HepG2 (cell line): ENCODE data around the gene FAM181A. TPM values are rescaled to one million over a fixed set of nuclear protein-coding genes. Genes with fewer than 3 reads are reported as not detected.

ENCODE experiments used
- ATAC-seq: fragments of 200-7000 bp; cut with Tn5 transposase; 3 replicates; pipeline ENCODE4 v1.9.1; 2020; ENCODE audit warnings: mild to moderate bottlenecking, moderate library complexity
- Bru-seq: library from RNA; stranded (reverse); fragments of 400-500 nt; gene quantifications from one replicate; lab custom pipeline; 2021; lab: Mats Ljungman, UMichigan
- BruChase-seq, 2 experiments: library from RNA; stranded (reverse); fragments of 400-500 nt; gene quantifications; one replicate each; lab custom pipeline; 2021; lab: Mats Ljungman, UMichigan
- BruUV-seq: library from RNA; stranded (reverse); fragments of 400-500 nt; replicated peaks from 2 replicates; lab custom pipeline; 2021; lab: Mats Ljungman, UMichigan
- CTCF ChIA-PET: fragments of 300-600 bp; formaldehyde crosslinking; extraction: SDS; loops from one replicate; lab custom pipeline; 2021; ENCODE audit warnings: low total read pairs, inconsistent platforms, low intra/inter-chr PET ratio; lab: Yijun Ruan, JAX
- POLR2A ChIA-PET: fragments of 350-600 bp; sonication (Branson Sonifier 250); formaldehyde crosslinking; loops from one replicate; lab custom pipeline; 2020; ENCODE audit warnings: antibody characterized with exemption, inconsistent platforms; lab: Yijun Ruan, JAX
- DNase-seq: peaks from one replicate; pipeline ENCODE4 v3.0.0-alpha.2; 2015; ENCODE audit warnings: low spot score
- FAIRE-seq: peaks from 3 replicates; lab custom pipeline; 2011; peaks lifted over from hg19 to GRCh38; lab: Jason Lieb, UNC
- H2AFZ ChIP-seq: one replicate; pipeline ENCODE4 v1.6.1; 2011; ENCODE audit warnings: low read length, inconsistent platforms
- H3K27ac ChIP-seq: fragments of 300-600 bp; 3 replicates; pipeline ENCODE4 v1.8.0; 2011; ENCODE audit warnings: mixed run types, mild to moderate bottlenecking, mixed read lengths, low read length, inconsistent platforms; ENCODE audit not compliant: insufficient read depth; ENCODE audit errors: extremely low read length
- H3K27me3 ChIP-seq, 2 experiments: fragments of 200-600 bp in 1 of 2; 2 replicates in 1 of 2; 3 replicates in 1 of 2; pipeline versions ENCODE4 v1.6.0 to v1.8.0; 2011; ENCODE audit warnings: low read length in 2 of 2, mild to moderate bottlenecking in 2 of 2, moderate library complexity in 2 of 2, inconsistent platforms in 1 of 2; ENCODE audit not compliant: insufficient read depth in 2 of 2, control insufficient read depth in 1 of 2
- H3K36me3 ChIP-seq, 2 experiments: fragments of 200-600 bp in 1 of 2; replicated peaks in 1 of 2; 2 replicates in 1 of 2; 3 replicates in 1 of 2; pipeline versions ENCODE4 v1.5.1 to v1.8.0; 2011; ENCODE audit warnings: low read length in 2 of 2, inconsistent platforms in 1 of 2; ENCODE audit not compliant: insufficient read depth in 2 of 2, control insufficient read depth in 1 of 2
- H3K4me1 ChIP-seq: 2 replicates; pipeline ENCODE4 v1.5.1; 2012; ENCODE audit warnings: low read length, inconsistent platforms; ENCODE audit not compliant: insufficient read depth
- H3K4me2 ChIP-seq: 2 replicates; pipeline ENCODE4 v1.6.0; 2011; ENCODE audit warnings: low read depth, low read length, inconsistent platforms
- H3K4me3 ChIP-seq, 3 experiments: fragments of 200-600 bp in 1 of 3; sonication (generic), shearing (Covaris generic) in 1 of 3; replicated peaks in 1 of 3; 2 replicates each; pipeline ENCODE4 v1.5.1; 2011 to 2016; ENCODE audit warnings: low read length in 3 of 3, inconsistent platforms in 2 of 3, low read depth in 2 of 3, mild to moderate bottlenecking in 2 of 3, control low read depth in 1 of 3, mixed read lengths in 1 of 3; ENCODE audit not compliant: insufficient read depth in 1 of 3
- H3K79me2 ChIP-seq: one replicate; pipeline ENCODE4 v1.6.1; 2011; ENCODE audit warnings: low read length, inconsistent platforms; ENCODE audit not compliant: insufficient read depth
- H3K9ac ChIP-seq: 2 replicates; pipeline ENCODE4 v1.6.0; 2011; ENCODE audit warnings: mild to moderate bottlenecking, low read depth, low read length, inconsistent platforms; ENCODE audit not compliant: insufficient read depth
- H3K9me3 ChIP-seq: 2 replicates; pipeline ENCODE4 v1.5.1; 2012; ENCODE audit warnings: mild to moderate bottlenecking, low read length
- H4K20me1 ChIP-seq: 2 replicates; pipeline ENCODE4 v1.6.0; 2011; ENCODE audit warnings: inconsistent platforms, mild to moderate bottlenecking, low read length, moderate library complexity; ENCODE audit not compliant: insufficient read depth
- CEBPB ChIP-seq: IDR thresholded peaks from 2 replicates; pipeline ENCODE4 v1.6.1; 2011; ENCODE audit warnings: low read depth, low read length, improper control_type of control experiment, borderline replicate concordance
- CEBPG ChIP-seq: IDR thresholded peaks from 2 replicates; pipeline ENCODE4 v1.6.1; 2016
- MEIS2 ChIP-seq: sonication (generic); formaldehyde crosslinking; IDR thresholded peaks from 2 replicates; pipeline ENCODE4 v1.9.0; 2021; ENCODE audit warnings: mild to moderate bottlenecking, missing genetic modification reagents
- PATZ1 ChIP-seq: sonication (generic); formaldehyde crosslinking; IDR thresholded peaks from 2 replicates; pipeline ENCODE4 v1.4.0; 2020; ENCODE audit warnings: missing genetic modification reagents
- UBTF ChIP-seq: sonication (generic); formaldehyde crosslinking; IDR thresholded peaks from 2 replicates; pipeline ENCODE4 v1.4.0; 2020; ENCODE audit warnings: mild to moderate bottlenecking, missing genetic modification reagents
- ZNF687 ChIP-seq: sonication (generic); formaldehyde crosslinking; IDR thresholded peaks from 2 replicates; pipeline ENCODE4 v1.5.1; 2020; ENCODE audit warnings: mild to moderate bottlenecking, missing genetic modification reagents, moderate library complexity
- ZNF768 ChIP-seq: sonication (generic); formaldehyde crosslinking; IDR thresholded peaks from 2 replicates; pipeline ENCODE4 v1.4.0; 2020; ENCODE audit warnings: missing genetic modification reagents
- ZSCAN12 ChIP-seq: sonication (generic); formaldehyde crosslinking; IDR thresholded peaks from 2 replicates; pipeline ENCODE4 v1.9.0; 2021; ENCODE audit warnings: mild to moderate bottlenecking, missing genetic modification reagents
- WGBS: methylation state at CpG from one replicate; pipeline ENCODE4 v1.1.6; 2017; ENCODE audit warnings: low lambda C conversion rate; 5-methylcytosine and 5-hydroxymethylcytosine counted together
- in situ Hi-C: cut with HindIII; loops from 2 replicates; pipeline ENCODE4 v1.10.0; 2017; ENCODE audit warnings: low pct_unique_long_range_greater_than_20kb; ENCODE audit not compliant: extremely low pct_ligation_motif_present
- intact Hi-C: fragments of 100-400 bp; cut with micrococcal nuclease; formaldehyde crosslinking; loops from one replicate; pipeline ENCODE4 v1.10.0; 2022; ENCODE audit not compliant: unreplicated experiment
- long read RNA-seq, 2 experiments: library from RNA in 1 of 2; library from polyadenylated mRNA in 1 of 2; stranded (forward) in 1 of 2; unstranded in 1 of 2; transcript quantifications; one replicate each; pipeline ENCODE4 v2.0.0, GENCODE V29; 2019 to 2022
- polyA minus RNA-seq, 3 experiments: library from RNA; depleted of rRNA, polyadenylated mRNA; stranded (reverse); fragments of >200 nt; gene quantifications; 2 replicates each; pipeline ENCODE4 v1.2.3, GENCODE V29; 2011; ENCODE audit warnings: low replicate concordance in 1 of 3
- polyA plus RNA-seq, 8 experiments: library from polyadenylated mRNA; depleted of rRNA in 3 of 8; stranded (reverse) in 7 of 8; unstranded in 1 of 8; fragments of >200 nt; fragmentation: Illumina TruSeq in 4 of 8; extraction: Trizol in 4 of 8; gene quantifications; 2 replicates each; pipeline versions ENCODE4 v1.2.1 to v1.2.3, GENCODE V29; 2011 to 2016; ENCODE audit warnings: low read depth in 4 of 8, missing spikeins in 1 of 8, mixed read lengths in 1 of 8; ENCODE audit not compliant: insufficient read depth in 1 of 8
- total RNA-seq, 5 experiments: library from RNA; depleted of rRNA; stranded (reverse); fragments of >200 nt; fragmentation: Illumina TruSeq; extraction: Trizol; gene quantifications; 2 replicates each; pipeline ENCODE4 v1.2.3, GENCODE V29; 2016; ENCODE audit warnings: low read depth in 1 of 5

The FAM181A gene
- total RNA-seq (2016; rRNA removed; fragmentation: Illumina TruSeq; extraction: Trizol): 1.1 and 1.5 TPM in 2 replicates
- 0.18 and 0.51 TPM in 2 replicates for total RNA-seq (2016; cell fraction: cytosol; rRNA removed; fragmentation: Illumina TruSeq; extraction: Trizol; ENCODE audit: low read depth)
- total RNA-seq (2016; cell fraction: insoluble cytoplasmic fraction; rRNA removed; fragmentation: Illumina TruSeq; extraction: Trizol): 0.95 and 1.2 TPM in 2 replicates
- 1.1 and 1.4 TPM in 2 replicates for total RNA-seq (2016; cell fraction: membrane; rRNA removed; fragmentation: Illumina TruSeq; extraction: Trizol)
- total RNA-seq (2016; cell fraction: nucleus; rRNA removed; fragmentation: Illumina TruSeq; extraction: Trizol): 0.38 and 1.1 TPM in 2 replicates
- polyA plus RNA-seq (2011; rRNA removed): 0.80 and 1.1 TPM in 2 replicates
- 0.47 and 0.89 TPM in 2 replicates for polyA plus RNA-seq (2011; cell fraction: cytosol; rRNA removed)
- 0.45 and 0.61 TPM in 2 replicates for polyA plus RNA-seq (2011; cell fraction: nucleus; rRNA removed)
- polyA plus RNA-seq (2012): 0.69 and 0.97 TPM in 2 replicates
- polyA plus RNA-seq (2016; cell fraction: cytosol; fragmentation: Illumina TruSeq; extraction: Trizol; ENCODE audit: low read depth): 0.54 and 0.60 TPM in 2 replicates
- 1.4 and 1.8 TPM in 2 replicates for polyA plus RNA-seq (2016; cell fraction: insoluble cytoplasmic fraction; fragmentation: Illumina TruSeq; extraction: Trizol; ENCODE audit: low read depth)
- 0.57 and 0.84 TPM in 2 replicates for polyA plus RNA-seq (2016; cell fraction: membrane; fragmentation: Illumina TruSeq; extraction: Trizol; ENCODE audit: low read depth)
- 1.6 and 2.1 TPM in 2 replicates for polyA plus RNA-seq (2016; cell fraction: nucleus; fragmentation: Illumina TruSeq; extraction: Trizol; ENCODE audit: insufficient read depth, low read depth)
- 1.6 TPM in 1 of 2 replicates, not detected in the other for polyA minus RNA-seq (2011; rRNA and poly(A)+ RNA removed; ENCODE audit: low replicate concordance)
- polyA minus RNA-seq (2011; cell fraction: cytosol; rRNA and poly(A)+ RNA removed): not detected in 2 replicates
- polyA minus RNA-seq (2011; cell fraction: nucleus; rRNA and poly(A)+ RNA removed): not detected in 2 replicates
- Bru-seq, nascent RNA: percentile 22 among the genes with signal in this experiment
- BruChase-seq, experiment 1, labeled RNA remaining after a 6-hour chase: percentile 23 among the genes with signal in this experiment
- BruChase-seq, experiment 2, labeled RNA remaining after a 2-hour chase: percentile 18 among the genes with signal in this experiment
- long read RNA-seq, experiment 1, partial matches to known transcripts: 1 of 10 reads
- long read RNA-seq, experiment 1, other reads (novel, unspliced or antisense): 5 of 10 reads
- long read RNA-seq, experiment 2, partial matches to known transcripts: 1 of 6 reads
- long read RNA-seq, experiment 2, other reads (novel, unspliced or antisense): 5 of 6 reads

- CTCF ChIA-PET: no interaction called here
- POLR2A ChIA-PET: interaction anchor here (0.8 to 1.0 kb wide), 2 partner anchors 9 to 24 kb away, joined by 3 to 4 read pairs; no protein-coding TSS in a partner anchor
Observed at GRCh38 chr14:93926873-93927799, at the start of gene FAM181A. FAM181A (plus strand) TSS chr14:93927344; CDS start chr14:93928286, 942 bp downstream.

More at GRCh38 chr14:93926873-93927799, at the start of gene FAM181A:
- ATAC-seq (peak; percentile 67), FAIRE-seq (no peak), DNase-seq (no peak)
- H3K4me1 ChIP-seq: peaks cover 20% of the 10 kb centered on the region
- 41% methylated on average over 26 of the region's 38 CpGs for WGBS
- H3K4me2 ChIP-seq: peak within 1 kb of the TSS; percentile 12; the same call in 1 of the 2 replicates
- H3K9me3 ChIP-seq: no peaks in the 10 kb centered on the region
- H3K27ac ChIP-seq: no peak within 1 kb of the TSS
- no peak within 1 kb of the TSS for H2AFZ ChIP-seq
- H3K4me3 ChIP-seq: no peak within 1 kb of the TSS; a peak in 1 of 6 replicates
- H4K20me1 ChIP-seq: no peaks in the 10 kb centered on the region
- TF ChIP-seq ZSCAN12: no peak
- TF ChIP-seq MEIS2: no peak
- TF ChIP-seq ZNF768 (CRISPR knock-in tag): no peak
- 0 out of 2 replicates have a peak, but pooled peaks have one; percentile 18 for TF ChIP-seq ZNF687 (CRISPR knock-in tag)
- TF ChIP-seq PATZ1 (CRISPR knock-in tag): peak; percentile 59
- 0 out of 2 replicates have a peak, but pooled peaks have one; percentile 18 for TF ChIP-seq UBTF (CRISPR knock-in tag)
- peak; percentile 80 for TF ChIP-seq CEBPB
- TF ChIP-seq CEBPG (CRISPR knock-in tag): peak; percentile 64
- in situ Hi-C loops: no loop called here
- BruUV-seq: no TSS peak
- H3K36me3 ChIP-seq: no peaks in the 10 kb centered on the region
- H3K27me3 ChIP-seq: peaks cover 3 to 16% of the 10 kb centered on the region in 2 experiments; a peak in 3 of 5 replicates
- H3K79me2 ChIP-seq: no peaks in the 10 kb centered on the region
- no peak within 1 kb of the TSS for H3K9ac ChIP-seq
- intact Hi-C loops: no loop called here
